Neural cell (in vitro differentiated cells): ENCODE data around the gene GNLY.

Experiments used
- RAD21 ChIP-seq: fragments of 450-650 bp; conservative IDR thresholded peaks from 2 replicates; pipeline ENCODE4 v1.6.1; 2014; ENCODE audit warnings: antibody characterized with exemption, mild to moderate bottlenecking, moderate library complexity
- TF ChIP-seq, protein P1 (sequence below): fragments of 450-650 bp; IDR thresholded peaks from 2 replicates; pipeline ENCODE4 v1.5.1; 2014; ENCODE audit warnings: antibody characterized with exemption, mild to moderate bottlenecking, moderate library complexity; ENCODE audit not compliant: poor library complexity, severe bottlenecking

DNA sequence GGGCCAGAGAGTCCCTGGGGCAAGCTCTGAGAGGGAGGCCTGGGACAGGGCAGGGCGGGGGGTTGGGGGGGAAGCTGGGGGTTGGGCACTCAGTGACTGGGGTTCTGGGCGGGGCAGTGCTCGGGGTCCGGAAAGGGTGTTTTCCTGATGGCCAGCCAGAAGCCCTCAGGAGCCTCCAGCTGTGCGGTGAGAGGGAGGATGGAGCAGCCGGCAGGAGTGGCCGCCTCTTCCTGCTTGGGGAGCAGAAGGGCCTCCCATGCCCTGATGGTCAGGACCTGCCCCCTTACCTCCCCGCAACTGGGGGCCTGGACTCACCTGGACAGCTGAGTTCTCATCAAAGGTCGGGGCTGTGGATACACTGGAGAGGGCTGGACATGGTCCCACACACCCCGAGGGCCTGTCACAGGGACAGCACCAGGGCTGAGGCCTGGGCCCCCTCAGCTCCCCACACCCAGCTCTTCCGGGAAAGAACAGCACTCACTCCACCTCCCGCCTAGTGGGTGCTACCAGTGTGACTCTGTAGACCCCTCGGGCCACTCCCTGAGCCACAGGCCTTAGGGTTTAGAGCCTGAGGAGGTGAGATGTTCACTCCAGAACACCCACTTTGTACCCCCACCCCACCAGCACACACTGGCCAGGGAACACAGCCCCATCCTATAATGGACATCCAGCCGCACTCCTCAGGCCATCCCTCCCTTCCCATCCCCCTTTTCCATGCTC lies 32.9 kb upstream of the GNLY start:
- no peak for TF ChIP-seq RAD21
- TF ChIP-seq, protein P1, sequence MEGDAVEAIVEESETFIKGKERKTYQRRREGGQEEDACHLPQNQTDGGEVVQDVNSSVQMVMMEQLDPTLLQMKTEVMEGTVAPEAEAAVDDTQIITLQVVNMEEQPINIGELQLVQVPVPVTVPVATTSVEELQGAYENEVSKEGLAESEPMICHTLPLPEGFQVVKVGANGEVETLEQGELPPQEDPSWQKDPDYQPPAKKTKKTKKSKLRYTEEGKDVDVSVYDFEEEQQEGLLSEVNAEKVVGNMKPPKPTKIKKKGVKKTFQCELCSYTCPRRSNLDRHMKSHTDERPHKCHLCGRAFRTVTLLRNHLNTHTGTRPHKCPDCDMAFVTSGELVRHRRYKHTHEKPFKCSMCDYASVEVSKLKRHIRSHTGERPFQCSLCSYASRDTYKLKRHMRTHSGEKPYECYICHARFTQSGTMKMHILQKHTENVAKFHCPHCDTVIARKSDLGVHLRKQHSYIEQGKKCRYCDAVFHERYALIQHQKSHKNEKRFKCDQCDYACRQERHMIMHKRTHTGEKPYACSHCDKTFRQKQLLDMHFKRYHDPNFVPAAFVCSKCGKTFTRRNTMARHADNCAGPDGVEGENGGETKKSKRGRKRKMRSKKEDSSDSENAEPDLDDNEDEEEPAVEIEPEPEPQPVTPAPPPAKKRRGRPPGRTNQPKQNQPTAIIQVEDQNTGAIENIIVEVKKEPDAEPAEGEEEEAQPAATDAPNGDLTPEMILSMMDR: no peak
